SK-N-MC (cell line): ENCODE results near the gene LMO2.

Experiments used
- DNase-seq: peaks from one replicate; pipeline ENCODE4 v3.0.0-alpha.2; 2011; ENCODE audit warnings: low read depth, low spot score
- H3K27ac ChIP-seq: fragments of 200-600 bp; sonication (generic); 2 replicates; pipeline ENCODE4 v1.5.1; 2016; ENCODE audit warnings: mixed run types
- H3K36me3 ChIP-seq: fragments of 200-600 bp; sonication (generic); 2 replicates; pipeline ENCODE4 v1.6.1; 2017; ENCODE audit warnings: antibody characterized with exemption, low read length, mixed read lengths; ENCODE audit not compliant: insufficient read depth
- H3K4me3 ChIP-seq: fragments of 200-600 bp; sonication (generic); 2 replicates; pipeline ENCODE4 v1.5.1; 2016
- H3K9ac ChIP-seq: fragments of 200-600 bp; sonication (generic); 2 replicates; pipeline ENCODE4 v1.8.0; 2017; ENCODE audit warnings: mixed run types, mixed read lengths; ENCODE audit not compliant: insufficient read length
- H3K9me3 ChIP-seq: fragments of 200-600 bp; sonication (generic); 2 replicates; pipeline ENCODE4 v1.6.1; 2017; ENCODE audit warnings: low read depth, mild to moderate bottlenecking, antibody characterized with exemption, low read length, moderate library complexity, mixed read lengths
- EZH2 ChIP-seq: fragments of 200-600 bp; sonication (generic); IDR thresholded peaks from one replicate; pipeline ENCODE4 v1.6.1; 2017; ENCODE audit warnings: antibody characterized with exemption
- FOXP2 ChIP-seq: optimal IDR thresholded peaks from 2 replicates; pipeline ENCODE3; 2011; ENCODE audit warnings: mild to moderate bottlenecking, moderate library complexity; ENCODE audit not compliant: insufficient read depth; ENCODE audit errors: extremely low read length, control extremely low read depth
- POLR2AphosphoS5 ChIP-seq: IDR thresholded peaks from 2 replicates; pipeline ENCODE4 v1.6.1; 2012; ENCODE audit warnings: mild to moderate bottlenecking, low read depth, low read length, borderline replicate concordance

Gene LMO2

DNA sequence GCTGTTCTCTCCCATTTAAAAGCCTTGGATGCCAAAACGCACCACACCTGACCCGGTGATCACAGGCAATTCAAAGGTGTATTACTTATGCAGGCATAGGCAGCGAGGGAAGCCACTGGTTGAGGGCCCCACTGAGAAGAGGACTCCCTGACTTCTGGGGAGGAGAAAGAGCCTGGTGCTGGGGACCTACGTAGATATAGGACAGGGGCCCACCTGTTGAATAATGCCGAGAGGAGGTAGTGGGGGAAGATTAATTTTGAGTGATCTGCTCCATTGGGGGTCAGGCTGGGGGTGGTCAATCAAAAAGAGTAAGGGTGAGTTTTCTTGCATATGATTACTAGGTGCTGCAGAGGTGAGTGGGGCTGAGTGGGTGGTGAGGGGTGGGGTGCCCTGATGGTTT lies 7.8 kb downstream of the LMO2 start:
- DNase-seq = no peak
- no peak for TF ChIP-seq FOXP2
- TF ChIP-seq EZH2 = no peak
- no peak for TF ChIP-seq POLR2AphosphoS5
- H3K27ac ChIP-seq = no peak overlapping the region
- H3K4me3 ChIP-seq = no peak overlapping the region
- H3K9me3 ChIP-seq = no peaks in the 10 kb centered on the region
- H3K9ac ChIP-seq = no peak overlapping the region
- H3K36me3 ChIP-seq = no peaks in the 10 kb centered on the region

DNA sequence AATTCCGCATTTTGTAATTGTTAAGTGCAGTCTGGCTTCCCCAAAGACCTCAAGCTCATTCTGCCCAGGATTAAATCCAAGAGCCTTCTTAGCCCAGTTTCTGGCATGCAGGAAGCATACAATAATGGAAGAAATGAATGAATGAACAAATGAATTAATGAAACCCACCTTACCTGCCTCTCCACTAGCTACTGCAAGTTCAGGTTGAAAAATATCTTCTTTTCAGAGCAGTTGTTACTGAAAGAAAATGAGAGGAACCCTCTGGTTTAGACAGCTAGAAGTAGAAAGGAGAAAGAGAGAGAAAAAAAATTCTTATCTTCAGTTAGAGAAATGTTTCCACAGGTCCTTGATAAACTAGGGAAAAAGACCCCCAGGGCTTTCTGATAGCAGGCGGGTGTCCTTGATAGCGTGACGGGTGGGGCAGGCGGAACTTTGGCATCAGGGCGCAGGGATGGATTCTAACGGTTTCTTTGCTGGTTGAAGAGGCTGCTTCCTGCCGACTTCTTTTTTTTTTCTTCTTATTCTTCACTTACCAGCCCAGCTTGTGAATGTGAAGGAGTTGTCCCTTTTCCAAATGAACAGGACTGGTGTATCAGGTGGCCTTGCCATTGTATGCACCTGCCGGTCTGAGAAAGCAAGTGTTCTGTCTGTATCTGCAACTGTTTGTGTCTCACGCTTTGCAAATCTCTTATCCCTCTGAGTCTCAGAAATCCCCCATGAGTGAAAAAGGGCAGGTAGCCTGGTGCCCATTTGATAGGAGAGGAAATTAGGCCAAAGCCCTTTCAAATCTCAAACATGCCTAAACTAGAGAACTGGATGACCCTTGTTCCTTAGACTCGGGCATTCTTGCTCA lies 10.0 kb downstream of the LMO2 start:
- no peak for DNase-seq
- no peak overlapping the region for H3K4me3 ChIP-seq
- no peaks in the 10 kb centered on the region for H3K9me3 ChIP-seq
- no peak overlapping the region for H3K27ac ChIP-seq
- TF ChIP-seq POLR2AphosphoS5 = no peak
- TF ChIP-seq FOXP2 = no peak
- TF ChIP-seq EZH2 = no peak
- no peak overlapping the region for H3K9ac ChIP-seq
- no peaks in the 10 kb centered on the region for H3K36me3 ChIP-seq

DNA sequence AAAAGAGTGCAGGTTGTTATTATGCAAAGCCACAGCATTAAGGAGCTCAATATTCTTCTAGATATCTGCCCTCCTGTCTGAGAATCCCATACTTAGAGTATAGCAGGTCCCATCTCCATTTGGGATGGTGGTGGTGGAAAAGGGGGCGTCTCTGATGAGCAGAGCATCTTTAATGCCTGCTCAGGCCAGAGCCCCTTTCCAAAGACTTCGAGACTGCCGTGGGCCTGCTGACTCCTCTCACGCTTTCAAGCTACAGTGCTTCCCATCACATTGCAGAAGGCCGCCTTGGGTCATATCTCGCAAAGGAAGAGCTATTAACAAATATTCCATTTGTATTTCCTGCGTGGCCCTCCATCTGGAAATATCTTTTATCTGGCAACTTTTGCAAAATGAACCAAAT lies 10.9 kb downstream of the LMO2 start:
- H3K4me3 ChIP-seq = no peak overlapping the region

DNA sequence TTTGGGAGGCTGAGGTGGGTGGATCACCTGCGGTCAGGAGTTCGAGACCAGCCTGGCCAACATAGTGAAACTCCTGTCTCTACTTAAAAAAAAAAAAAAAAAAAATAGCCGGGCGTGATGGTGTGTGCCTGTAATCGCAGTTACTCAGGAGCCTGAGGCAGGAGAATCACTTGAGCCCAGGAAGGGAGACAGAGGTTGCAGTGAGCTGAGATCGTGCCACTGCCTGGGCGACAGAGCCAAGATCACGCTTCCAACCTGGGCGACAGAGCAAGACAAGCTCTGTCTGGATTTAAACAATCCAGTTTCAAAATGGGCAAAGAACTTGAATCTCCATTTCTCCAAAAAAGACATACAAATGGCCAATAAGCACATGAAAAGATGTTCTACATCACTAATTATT lies 12.5 kb downstream of the LMO2 start:
- no peaks in the 10 kb centered on the region for H3K9me3 ChIP-seq

More for the DNA sequence above, 10.9 kb downstream of the LMO2 start:
- Histone ChIP-seq H3K9me3 (no peaks in the 10 kb centered on the region), H3K36me3 (no peaks in the 10 kb centered on the region), H3K9ac (no peak overlapping the region), H3K27ac (no peak overlapping the region)
- no peak for DNase-seq
- TF ChIP-seq POLR2AphosphoS5 (no peak), FOXP2 (no peak)

DNA sequence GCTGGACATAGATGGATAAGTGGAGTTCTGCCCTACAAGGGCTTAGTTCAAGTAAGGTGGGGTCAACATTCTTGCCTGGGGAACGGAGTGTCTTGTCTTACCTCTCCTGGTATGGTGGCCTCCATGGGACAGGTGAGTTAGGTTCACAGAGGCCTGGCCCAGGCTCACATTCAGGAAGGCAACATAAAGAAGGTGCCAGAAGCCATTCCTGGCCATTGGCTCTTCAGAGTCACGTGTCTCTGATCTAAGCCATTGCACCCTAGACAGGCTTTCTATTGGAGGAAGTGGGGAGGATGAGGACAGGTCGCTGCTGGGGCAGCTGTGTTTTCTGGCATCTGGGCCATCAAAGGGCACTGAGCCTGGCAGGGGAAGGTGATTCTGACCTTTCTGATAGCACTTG lies 14.8 kb downstream of the LMO2 start:
- Histone ChIP-seq H3K9ac (no peak overlapping the region), H3K27ac (no peak overlapping the region), H3K36me3 (no peaks in the 10 kb centered on the region), H3K4me3 (no peak overlapping the region), H3K9me3 (no peaks in the 10 kb centered on the region)
- TF ChIP-seq POLR2AphosphoS5 (no peak), EZH2 (no peak), FOXP2 (no peak)
- no peak for DNase-seq

More for the DNA sequence above, 12.5 kb downstream of the LMO2 start:
- Histone ChIP-seq H3K36me3 (no peaks in the 10 kb centered on the region), H3K9ac (no peak overlapping the region), H3K4me3 (no peak overlapping the region), H3K27ac (no peak overlapping the region)
- TF ChIP-seq EZH2 = no peak
- no peak for TF ChIP-seq POLR2AphosphoS5
- DNase-seq = no peak

DNA sequence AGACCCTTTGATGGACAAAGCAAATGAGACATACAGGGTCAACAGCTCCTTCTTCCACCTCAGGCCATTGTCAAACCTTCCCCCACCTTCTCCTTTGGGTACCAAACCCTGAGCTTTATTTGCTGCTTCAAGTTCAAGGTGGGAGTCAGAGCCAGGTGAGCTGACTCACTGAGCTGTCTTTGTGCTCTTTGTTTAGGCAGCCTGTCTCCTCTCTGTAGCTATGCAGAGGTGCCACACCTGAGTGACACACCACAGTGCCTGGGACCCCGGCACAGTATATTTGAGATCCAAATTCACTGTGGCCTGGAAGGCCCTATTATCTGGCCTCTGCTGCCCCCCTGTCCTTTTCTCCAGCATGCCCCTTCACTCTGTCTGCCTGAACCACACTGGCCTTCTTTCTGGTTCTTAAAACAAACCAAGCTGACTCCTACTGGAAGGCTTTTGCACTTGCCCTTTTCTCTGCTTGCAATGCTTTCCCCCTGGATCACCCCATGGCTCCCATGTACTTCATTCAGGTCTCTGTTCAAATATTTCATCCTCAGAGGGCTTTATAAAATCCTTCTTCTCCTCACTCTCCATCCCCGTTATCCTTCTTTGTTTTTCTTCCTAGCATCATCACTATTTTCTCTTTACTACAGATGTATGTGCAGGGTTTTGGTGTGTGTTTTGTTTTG lies 16.1 kb downstream of the LMO2 start:
- Histone ChIP-seq H3K4me3 (no peak overlapping the region), H3K9ac (no peak overlapping the region), H3K9me3 (no peaks in the 10 kb centered on the region), H3K27ac (no peak overlapping the region), H3K36me3 (no peaks in the 10 kb centered on the region)
- TF ChIP-seq FOXP2 (no peak), EZH2 (no peak), POLR2AphosphoS5 (no peak)
- DNase-seq = no peak

DNA sequence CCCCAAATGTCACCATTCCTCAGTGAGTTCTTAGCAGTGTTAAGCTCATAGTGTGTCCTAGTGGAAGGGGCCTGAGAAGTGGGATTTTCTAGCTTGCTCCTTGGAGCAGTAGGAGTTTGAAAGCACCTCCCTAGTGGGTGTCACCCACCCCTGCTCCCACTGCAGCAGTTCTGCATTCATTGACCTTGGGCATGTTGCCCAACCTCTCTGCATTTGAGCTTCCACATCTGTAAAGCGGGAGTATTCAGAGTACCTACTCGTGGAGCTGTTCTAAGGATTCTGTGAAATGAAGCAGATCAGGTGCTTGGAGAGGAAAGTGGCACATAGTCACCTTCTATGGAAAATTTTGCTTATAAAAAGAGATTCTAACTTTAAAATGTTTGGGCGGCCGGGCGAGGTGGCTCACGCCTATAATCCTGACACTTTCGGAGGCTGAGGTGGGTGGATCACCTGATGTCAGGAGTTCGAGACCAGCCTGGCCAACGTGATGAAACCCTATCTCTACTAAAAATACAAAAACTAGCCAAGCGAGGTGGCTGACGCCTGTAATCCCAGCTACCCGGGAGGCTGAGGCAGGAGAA lies 16.9 kb downstream of the LMO2 start:
- H3K36me3 ChIP-seq = no peaks in the 10 kb centered on the region
- H3K9me3 ChIP-seq = no peaks in the 10 kb centered on the region
- no peak overlapping the region for H3K4me3 ChIP-seq
- TF ChIP-seq POLR2AphosphoS5 = no peak
- no peak for TF ChIP-seq FOXP2
- TF ChIP-seq EZH2 = no peak
- no peak overlapping the region for H3K27ac ChIP-seq
- no peak for DNase-seq
- H3K9ac ChIP-seq = no peak overlapping the region

DNA sequence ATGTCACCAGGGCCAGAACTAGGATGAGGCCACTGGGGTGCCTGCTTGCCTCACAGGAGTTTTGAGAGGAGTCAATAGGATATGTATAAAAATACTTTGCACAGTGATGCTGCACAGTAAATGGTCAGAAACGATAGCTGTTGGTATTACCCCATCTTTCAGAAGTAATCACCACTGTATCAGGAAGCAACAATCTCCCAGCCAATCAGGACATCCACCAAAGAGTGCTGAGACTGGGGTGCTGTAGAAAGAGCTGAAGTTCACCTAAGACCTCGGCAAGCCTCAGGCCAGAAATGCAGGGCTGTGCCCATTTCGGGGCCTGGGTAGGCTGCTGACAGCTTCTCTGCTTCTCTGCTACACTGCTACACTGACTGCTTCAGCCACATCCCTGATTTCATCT lies 17.4 kb downstream of the LMO2 start:
- H3K9ac ChIP-seq = no peak overlapping the region
- no peak for DNase-seq
- no peaks in the 10 kb centered on the region for H3K36me3 ChIP-seq
- TF ChIP-seq EZH2 (no peak), POLR2AphosphoS5 (no peak), FOXP2 (no peak)
- H3K9me3 ChIP-seq = no peaks in the 10 kb centered on the region
- H3K4me3 ChIP-seq = no peak overlapping the region
- H3K27ac ChIP-seq = no peak overlapping the region
